ENCODE measurements around the gene IQGAP2.

DNA sequence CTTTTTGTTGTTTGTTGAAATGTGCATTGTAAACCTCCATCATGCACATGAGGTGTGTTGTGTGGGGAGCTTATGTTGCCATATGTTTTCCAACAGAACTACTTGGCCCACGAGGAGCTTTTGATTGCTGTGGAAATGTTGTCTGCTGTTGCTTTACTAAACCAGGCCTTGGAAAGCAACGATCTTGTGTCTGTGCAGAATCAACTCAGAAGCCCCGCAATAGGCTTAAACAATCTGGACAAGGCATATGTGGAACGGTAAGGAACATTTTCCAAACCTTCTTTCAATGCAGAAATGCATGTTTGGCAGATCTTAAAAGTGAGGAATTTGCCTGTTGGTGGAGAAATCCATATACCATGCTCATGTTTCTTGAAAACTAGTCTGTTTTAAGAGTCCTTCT lies 197.6 kb downstream of the IQGAP2 start:
- no peak for TF ChIP-seq L3MBTL2 (conservative IDR thresholded peaks at IDR 0.05)
- no peak for TF ChIP-seq TARDBP (IDR thresholded peaks at IDR 0.05)
- TF ChIP-seq SUZ12 (IDR thresholded peaks at IDR 0.05) = no peak
